ENCODE data around the gene GABARAPL1.
A peak's percentile ranks its signal among the peaks of the same experiment; 100 is the strongest.
"Not testable (repeated sequence)": the region's sequence is repeated elsewhere in the genome, so short reads cannot be mapped to it uniquely, and the experiment has no call there.

GABARAPL1 gene

DNA sequence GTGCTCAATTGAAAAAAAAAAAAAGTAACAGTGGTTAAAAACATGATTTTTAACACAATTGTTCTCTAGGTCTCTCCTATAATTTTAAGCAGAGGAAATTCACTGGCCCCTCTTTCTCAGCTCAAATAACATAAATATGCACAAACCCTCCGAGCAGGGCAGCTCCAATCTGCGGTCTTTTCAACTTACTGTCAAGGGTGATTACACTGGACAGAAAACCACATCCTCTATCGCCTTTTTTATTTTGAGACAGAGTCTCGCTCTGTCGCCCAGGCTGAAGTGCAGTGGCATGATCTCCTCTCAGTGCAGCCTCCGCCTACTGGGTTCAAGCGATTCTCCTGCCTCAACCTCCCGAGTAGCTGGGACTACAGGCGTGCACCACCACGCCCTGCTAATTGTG is 16.5 kb upstream of the GABARAPL1 start:
- FAIRE-seq (peak; percentile 62), DNase-seq (ENCODE audit: insufficient read length, low spot score) (no peak)

- no peak for FAIRE-seq
- no peak for DNase-seq (ENCODE audit: insufficient read length, low spot score)
These were observed 14.8 kb upstream of the GABARAPL1 start for GRCh38 chr12:10197879-10198278.

GRCh38 chr12:10204495-10204894 is 8.2 kb upstream of the GABARAPL1 start:
- not testable (repeated sequence) for DNase-seq (ENCODE audit: insufficient read length, low spot score); FAIRE-seq

DNA sequence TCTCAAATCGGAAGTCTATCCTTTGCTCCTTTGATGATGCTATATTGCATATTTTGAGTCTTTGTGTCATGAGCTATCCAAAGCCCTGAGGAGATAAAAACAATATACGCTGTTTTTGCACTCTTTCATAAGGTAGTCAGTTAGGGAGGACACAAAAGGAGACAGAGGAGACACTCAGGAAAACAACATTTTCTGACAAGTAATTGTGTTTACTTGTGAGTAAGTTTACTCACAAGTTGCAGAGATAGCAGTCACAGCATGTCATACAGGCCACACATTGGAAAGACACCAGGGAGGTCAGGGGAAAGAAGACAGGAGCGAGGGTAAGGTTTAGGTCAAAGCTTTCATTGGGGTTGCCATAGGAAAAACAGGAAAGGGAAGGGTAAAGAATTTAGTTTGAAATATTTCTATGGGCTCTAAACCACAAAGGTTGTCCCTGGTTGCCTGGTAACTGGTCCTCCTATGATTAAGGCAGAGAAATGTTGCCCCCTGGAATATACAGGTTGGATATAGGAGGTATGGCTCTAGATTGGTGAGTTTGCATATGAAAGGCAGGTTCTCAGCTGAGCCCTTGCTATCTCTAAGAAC is 7.4 kb upstream of the GABARAPL1 start:
- FAIRE-seq (no peak), DNase-seq (ENCODE audit: insufficient read length, low spot score) (no peak)

GRCh38 chr12:10207136-10207535 is 5.5 kb upstream of the GABARAPL1 start:
- no peak for DNase-seq (ENCODE audit: insufficient read length, low spot score)
- no peak for FAIRE-seq

- FAIRE-seq, result no peak
- no peak for DNase-seq (ENCODE audit: insufficient read length, low spot score)
These were observed 2.5 kb upstream of the GABARAPL1 start for GRCh38 chr12:10210225-10210624.

GRCh38 chr12:10211101-10211939 is 1.4 kb upstream of the GABARAPL1 start:
- FAIRE-seq (no peak), DNase-seq (ENCODE audit: insufficient read length, low spot score) (no peak)

GRCh38 chr12:10211940-10212738 is 538 bp upstream of the GABARAPL1 start:
- FAIRE-seq (peak; percentile 76), DNase-seq (ENCODE audit: insufficient read length, low spot score) (no peak)

DNA sequence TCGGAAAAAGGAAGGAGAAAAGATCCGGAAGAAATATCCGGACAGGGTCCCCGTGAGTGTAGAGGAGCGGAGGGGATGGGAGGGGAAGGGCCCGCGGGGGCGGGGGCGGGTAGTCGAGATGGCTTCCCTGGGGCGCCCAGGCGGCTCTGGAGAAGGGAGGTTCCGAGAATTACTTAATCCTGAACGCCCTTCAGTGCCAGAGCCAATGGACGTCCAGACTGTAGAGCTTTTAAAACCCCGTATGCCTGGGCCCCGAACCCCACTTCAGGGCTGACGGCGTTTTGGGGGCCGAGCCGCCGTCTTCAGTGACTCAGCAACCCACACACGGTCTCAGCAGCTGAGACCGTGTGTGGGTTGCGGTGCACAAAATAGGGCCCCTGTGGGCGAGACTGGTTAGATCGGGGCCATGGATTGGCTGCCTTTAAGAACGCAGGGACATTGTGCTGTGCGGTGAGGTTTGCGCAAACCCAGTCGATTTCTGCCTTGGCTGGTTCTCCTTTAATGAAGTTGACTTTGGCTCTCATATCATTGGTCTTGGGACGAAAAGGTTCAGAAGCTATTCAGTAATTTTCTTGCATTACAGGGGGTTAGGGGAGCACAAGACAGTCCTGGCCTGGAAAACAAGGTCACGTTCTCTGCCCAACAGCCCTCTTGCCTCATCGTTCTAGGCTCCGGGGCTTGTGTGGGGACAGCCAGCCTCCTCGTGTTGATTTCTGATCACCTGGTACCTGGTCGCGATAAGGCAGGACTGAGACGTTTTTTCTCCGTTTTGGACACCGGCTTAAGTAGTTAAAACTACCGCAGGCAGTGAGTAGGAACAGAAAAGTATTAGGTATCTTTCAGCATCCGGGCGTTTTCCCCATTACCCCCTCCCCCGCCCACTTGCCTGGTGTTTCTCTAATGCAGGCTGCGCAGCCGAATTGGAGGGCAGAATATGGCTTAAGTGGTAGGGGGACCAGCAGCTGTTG is 775 bp downstream of the GABARAPL1 start:
- FAIRE-seq, result no peak
- DNase-seq (ENCODE audit: insufficient read length, low spot score), result no peak

- no peak for DNase-seq (ENCODE audit: insufficient read length, low spot score)
- no peak for FAIRE-seq
These were observed 1.6 kb downstream of the GABARAPL1 start for GRCh38 chr12:10214136-10214894.

DNA sequence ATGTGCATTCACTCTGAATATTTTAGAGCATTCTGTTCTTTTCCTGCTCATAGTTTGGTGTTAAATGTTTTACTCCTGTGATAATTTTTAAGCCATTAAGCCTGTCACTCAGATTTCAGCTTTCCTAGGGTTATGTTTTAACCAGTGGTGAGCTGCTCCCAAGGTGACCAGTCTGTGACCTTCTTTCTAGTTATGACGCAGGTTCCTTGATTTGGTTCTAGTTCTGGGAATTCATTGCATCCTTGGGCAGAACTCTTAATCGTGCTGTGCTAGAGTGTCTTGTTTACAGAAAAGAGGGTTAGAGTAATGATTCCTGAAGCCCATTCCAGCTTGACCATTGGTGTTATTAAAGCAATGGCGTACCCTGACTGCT is 2.2 kb downstream of the GABARAPL1 start:
- DNase-seq (ENCODE audit: insufficient read length, low spot score) (no peak), FAIRE-seq (no peak)

GRCh38 chr12:10215436-10215835 is 2.8 kb downstream of the GABARAPL1 start:
- no peak for DNase-seq (ENCODE audit: insufficient read length, low spot score)
- FAIRE-seq, result no peak

GRCh38 chr12:10215946-10216345 is 3.3 kb downstream of the GABARAPL1 start:
- not testable (repeated sequence) for DNase-seq (ENCODE audit: insufficient read length, low spot score); FAIRE-seq

DNA sequence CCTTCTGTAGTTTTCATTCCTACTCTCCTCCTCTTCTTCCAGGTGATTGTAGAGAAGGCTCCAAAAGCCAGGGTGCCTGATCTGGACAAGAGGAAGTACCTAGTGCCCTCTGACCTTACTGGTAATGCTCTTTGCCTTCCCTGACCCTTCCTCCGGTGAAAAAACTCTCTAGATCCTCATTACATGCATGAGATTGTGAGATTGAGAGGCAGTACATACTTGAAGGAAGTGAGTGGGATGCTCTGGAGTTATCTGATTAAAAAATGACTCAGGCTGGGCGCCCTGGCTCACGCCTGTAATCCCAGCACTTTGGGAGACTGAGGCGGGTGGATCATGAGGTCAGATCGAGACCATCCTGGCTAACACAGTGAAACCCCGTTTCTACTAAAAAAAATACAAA is 5.3 kb downstream of the GABARAPL1 start:
- DNase-seq (ENCODE audit: insufficient read length, low spot score) (no peak), FAIRE-seq (no peak)

DNA sequence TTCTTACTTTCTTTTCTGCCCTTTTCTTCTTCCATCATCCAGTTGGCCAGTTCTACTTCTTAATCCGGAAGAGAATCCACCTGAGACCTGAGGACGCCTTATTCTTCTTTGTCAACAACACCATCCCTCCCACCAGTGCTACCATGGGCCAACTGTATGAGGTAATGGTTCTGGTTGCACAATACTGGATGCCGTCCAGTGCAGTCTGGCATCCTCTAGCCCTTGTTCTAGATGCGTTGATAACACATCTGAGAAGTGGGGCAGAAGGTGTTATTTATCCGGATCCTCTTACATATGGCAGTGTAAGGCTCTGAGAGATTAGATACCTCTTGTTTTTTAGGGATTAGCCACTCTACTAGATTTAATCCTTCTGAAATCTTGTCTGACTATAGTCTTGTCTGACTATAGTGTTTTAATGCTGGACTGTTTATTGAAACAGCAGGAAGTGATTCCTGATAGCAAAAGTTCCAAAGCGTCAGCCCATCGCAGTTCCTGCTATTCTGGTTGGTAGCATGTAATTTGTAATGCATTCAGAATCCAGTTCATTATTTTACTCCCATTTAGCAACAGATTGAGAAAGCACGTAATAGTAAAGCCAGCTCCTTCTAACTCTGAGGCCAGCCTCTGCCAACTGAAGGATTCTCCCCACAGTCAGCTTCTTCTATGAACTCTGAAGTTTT is 7.9 kb downstream of the GABARAPL1 start:
- FAIRE-seq, result no peak
- DNase-seq (ENCODE audit: insufficient read length, low spot score), result no peak

DNA sequence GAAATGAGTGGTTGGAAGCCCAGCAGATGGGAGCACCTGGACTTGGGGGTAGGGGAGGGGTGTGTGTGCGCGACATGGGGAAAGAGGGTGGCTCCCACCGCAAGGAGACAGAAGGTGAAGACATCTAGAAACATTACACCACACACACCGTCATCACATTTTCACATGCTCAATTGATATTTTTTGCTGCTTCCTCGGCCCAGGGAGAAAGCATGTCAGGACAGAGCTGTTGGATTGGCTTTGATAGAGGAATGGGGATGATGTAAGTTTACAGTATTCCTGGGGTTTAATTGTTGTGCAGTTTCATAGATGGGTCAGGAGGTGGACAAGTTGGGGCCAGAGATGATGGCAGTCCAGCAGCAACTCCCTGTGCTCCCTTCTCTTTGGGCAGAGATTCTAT is 9.2 kb downstream of the GABARAPL1 start:
- FAIRE-seq, result no peak

GRCh38 chr12:10223208-10223607 is 10.5 kb downstream of the GABARAPL1 start:
- DNase-seq (ENCODE audit: insufficient read length, low spot score), result no peak
- no peak for FAIRE-seq

More for the DNA sequence above, 9.2 kb downstream of the GABARAPL1 start:
- DNase-seq (ENCODE audit: insufficient read length, low spot score), result no peak

- not testable (repeated sequence) for DNase-seq (ENCODE audit: insufficient read length, low spot score); FAIRE-seq
These were observed 12.7 kb downstream of the GABARAPL1 start for GRCh38 chr12:10225426-10225825.

DNA sequence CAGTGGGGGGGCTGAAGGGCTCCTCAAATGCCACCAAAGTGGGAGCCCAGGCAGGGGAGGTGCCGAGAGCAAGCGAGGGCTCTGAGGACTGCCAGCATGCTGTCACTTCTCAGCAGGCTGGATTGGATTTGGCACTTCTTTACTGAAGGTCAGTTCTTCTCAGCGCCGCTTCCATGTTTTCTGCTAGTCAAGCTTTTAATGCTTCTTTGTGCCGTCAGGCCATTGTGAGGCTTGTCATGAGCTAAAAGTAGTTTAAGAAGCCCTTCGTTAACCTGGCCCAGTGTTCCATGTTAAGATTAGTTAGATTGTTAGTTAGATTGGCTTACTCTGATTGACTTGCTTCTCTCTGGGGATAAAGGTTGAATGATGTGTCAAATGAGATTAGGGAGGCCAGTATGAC is 13.4 kb downstream of the GABARAPL1 start:
- FAIRE-seq (no peak), DNase-seq (ENCODE audit: insufficient read length, low spot score) (no peak)

Measured in GM19239 (cell line).